Caco-2 (cell line): ENCODE measurements around the gene SHANK3. TPM values are rescaled to one million over a fixed set of nuclear protein-coding genes. Genes with fewer than 3 reads are reported as not detected.

ENCODE experiments used
- BruUV-seq: library from RNA; stranded (reverse); fragments of 400-500 nt; replicated peaks from 2 replicates; lab custom pipeline; 2021; lab: Mats Ljungman, UMichigan
- CTCF ChIA-PET: fragments of 300-600 bp; sonication (Branson Sonifier 250); formaldehyde crosslinking; loops from one replicate; lab custom pipeline; 2022; ENCODE audit warnings: antibody characterized with exemption; lab: Charles Lee
- POLR2A ChIA-PET: fragments of 300-600 bp; sonication (Branson Sonifier 250); formaldehyde crosslinking; loops from one replicate; lab custom pipeline; 2022; ENCODE audit warnings: antibody characterized with exemption; lab: Charles Lee
- DNase-seq, 2 experiments: peaks; one replicate each; pipeline versions ENCODE4 v3.0.0 to v3.0.0-alpha.2; 2020 to 2022
- H3K27me3 ChIP-seq: replicated peaks from 2 replicates; pipeline ENCODE4 v1.6.0; 2011; ENCODE audit warnings: low read length; ENCODE audit not compliant: control insufficient read depth, insufficient read depth
- H3K36me3 ChIP-seq: 2 replicates; pipeline ENCODE4 v1.5.1; 2011; ENCODE audit warnings: low read length; ENCODE audit not compliant: control insufficient read depth, insufficient read depth
- H3K4me1 ChIP-seq: fragments of 250-450 bp; sonication (Bioruptor Pico); 2 replicates; pipeline ENCODE4 v1.5.1; 2020; ENCODE audit warnings: mild to moderate bottlenecking
- H3K4me3 ChIP-seq: 2 replicates; pipeline ENCODE4 v1.5.1; 2011; ENCODE audit warnings: low read depth, mild to moderate bottlenecking, control low read depth, low read length
- H3K9me3 ChIP-seq: fragments of 250-450 bp; sonication (Bioruptor Pico); 2 replicates; pipeline ENCODE4 v1.5.1; 2020; ENCODE audit warnings: mild to moderate bottlenecking, moderate library complexity
- H3K27ac Mint-ChIP-seq: one replicate; pipeline ENCODE4 v1.8.0; 2022; ENCODE audit warnings: mixed read lengths; ENCODE audit not compliant: unreplicated experiment
- H3K27me3 Mint-ChIP-seq: one replicate; pipeline ENCODE4 v1.8.0; 2022; ENCODE audit warnings: mixed read lengths; ENCODE audit not compliant: insufficient read depth, unreplicated experiment
- H3K36me3 Mint-ChIP-seq: one replicate; pipeline ENCODE4 v1.8.0; 2022; ENCODE audit warnings: mild to moderate bottlenecking, mixed read lengths; ENCODE audit not compliant: insufficient read depth, unreplicated experiment
- H3K4me1 Mint-ChIP-seq: one replicate; pipeline ENCODE4 v1.8.0; 2022; ENCODE audit warnings: low read depth, mixed read lengths; ENCODE audit not compliant: unreplicated experiment
- H3K4me3 Mint-ChIP-seq: one replicate; pipeline ENCODE4 v1.8.0; 2022; ENCODE audit warnings: mild to moderate bottlenecking, moderate library complexity, mixed read lengths; ENCODE audit not compliant: unreplicated experiment
- H3K9me3 Mint-ChIP-seq: one replicate; pipeline ENCODE4 v1.8.0; 2022; ENCODE audit warnings: mixed read lengths; ENCODE audit not compliant: unreplicated experiment
- CTCF ChIP-seq, 2 experiments: fragments of 200-600 bp in 1 of 2; IDR thresholded peaks; 1 replicate in 1 of 2; 2 replicates in 1 of 2; pipeline versions ENCODE4 v1.5.1 to v1.8.0; 2011 to 2022; ENCODE audit warnings: antibody characterized with exemption in 1 of 2, control low read depth in 1 of 2, inconsistent platforms in 1 of 2, low read depth in 1 of 2, low read length in 1 of 2, mild to moderate bottlenecking in 1 of 2, moderate library complexity in 1 of 2; ENCODE audit not compliant: insufficient read depth in 1 of 2, severe bottlenecking in 1 of 2, unreplicated experiment in 1 of 2
- intact Hi-C: fragments of 100-400 bp; cut with micrococcal nuclease; formaldehyde crosslinking; loops from one replicate; pipeline ENCODE4 v1.10.0; 2022; ENCODE audit not compliant: unreplicated experiment
- total RNA-seq: library from RNA; stranded (reverse); gene quantifications from 2 replicates; pipeline ENCODE4 v1.2.3, GENCODE V29; 2022

Gene SHANK3
- total RNA-seq, 1 experiment from 2014 or later: 4.3 TPM

GRCh38 chr22:50704510-50705218, 32.0 kb downstream of the SHANK3 start:
- BruUV-seq: no TSS peak
- intact Hi-C loops: no loop called here
- Mint-ChIP-seq H3K9me3 (no peaks in the 10 kb centered on the region), H3K27ac (no peak overlapping the region), H3K36me3 (peaks cover 6% of the 10 kb centered on the region), H3K4me1 (no peaks in the 10 kb centered on the region), H3K4me3 (no peak overlapping the region), H3K27me3 (no peaks in the 10 kb centered on the region)
- Histone ChIP-seq H3K9me3 (no peaks in the 10 kb centered on the region), H3K36me3 (no peaks in the 10 kb centered on the region; the same call in 1 of the 2 replicates), H3K4me1 (peaks cover 4% of the 10 kb centered on the region; the same call in 1 of the 2 replicates), H3K4me3 (no peak overlapping the region), H3K27me3 (no peaks in the 10 kb centered on the region)
- no peak for DNase-seq
- ChIA-PET CTCF (no interaction called here), POLR2A (no interaction called here)
- no peak for TF ChIP-seq CTCF (IDR thresholded peaks at IDR 0.05; ENCODE audit: insufficient read depth in 1 of 2, low read depth in 1 of 2, low read length in 1 of 2, severe bottlenecking in 1 of 2, unreplicated experiment in 1 of 2)

- Histone ChIP-seq H3K9me3 (no peaks in the 10 kb centered on the region), H3K4me3 (no peak overlapping the region), H3K36me3 (no peaks in the 10 kb centered on the region; the same call in 1 of the 2 replicates), H3K4me1 (peaks cover under 1% of the 10 kb centered on the region; the same call in 1 of the 2 replicates), H3K27me3 (no peaks in the 10 kb centered on the region)
- BruUV-seq: no TSS peak
- POLR2A ChIA-PET: no interaction called here
- no peak overlapping the region for H3K27ac Mint-ChIP-seq
- H3K9me3 Mint-ChIP-seq: no peaks in the 10 kb centered on the region
- H3K4me3 Mint-ChIP-seq: no peak overlapping the region
- no peak for TF ChIP-seq CTCF (IDR thresholded peaks at IDR 0.05; ENCODE audit: insufficient read depth in 1 of 2, low read depth in 1 of 2, low read length in 1 of 2, severe bottlenecking in 1 of 2, unreplicated experiment in 1 of 2)
- peaks cover 6% of the 10 kb centered on the region for H3K36me3 Mint-ChIP-seq
- no peaks in the 10 kb centered on the region for H3K4me1 Mint-ChIP-seq
- CTCF ChIA-PET: no interaction called here
- no peaks in the 10 kb centered on the region for H3K27me3 Mint-ChIP-seq
- no peak for DNase-seq
- intact Hi-C loops: no loop called here
Measured at GRCh38 chr22:50705219-50705691, 32.6 kb downstream of the SHANK3 start.

GRCh38 chr22:50705851-50706351, 33.3 kb downstream of the SHANK3 start:
- intact Hi-C loops: no loop called here
- no peak overlapping the region for H3K27ac Mint-ChIP-seq
- no peaks in the 10 kb centered on the region for H3K4me1 ChIP-seq
- H3K9me3 Mint-ChIP-seq: no peaks in the 10 kb centered on the region
- no peaks in the 10 kb centered on the region for H3K9me3 ChIP-seq
- no peak overlapping the region for H3K4me3 ChIP-seq
- BruUV-seq: no TSS peak
- H3K27me3 ChIP-seq: no peaks in the 10 kb centered on the region
- H3K27me3 Mint-ChIP-seq: no peaks in the 10 kb centered on the region
- no peak for TF ChIP-seq CTCF (IDR thresholded peaks at IDR 0.05; ENCODE audit: insufficient read depth in 1 of 2, low read depth in 1 of 2, low read length in 1 of 2, severe bottlenecking in 1 of 2, unreplicated experiment in 1 of 2)
- no peak for DNase-seq
- POLR2A ChIA-PET: no interaction called here
- H3K4me3 Mint-ChIP-seq: no peak overlapping the region
- H3K4me1 Mint-ChIP-seq: no peaks in the 10 kb centered on the region
- no peaks in the 10 kb centered on the region; the same call in 1 of the 2 replicates for H3K36me3 ChIP-seq
- CTCF ChIA-PET: no interaction called here
- H3K36me3 Mint-ChIP-seq: peaks cover 6% of the 10 kb centered on the region
